Tibial nerve (tissue), 4 donors: ENCODE data around the gene KPNA3. TPM values are rescaled to one million over a fixed set of nuclear protein-coding genes. Genes with fewer than 3 reads are reported as not detected.

Experiments used
- DNase-seq, 2 donors: peaks; one replicate each; pipeline ENCODE4 v3.0.0-alpha.2; 2019; ENCODE audit warnings: low spot score in 2 of 2
- H3K27ac ChIP-seq, 4 donors: fragments of 200-600 bp; sonication (generic) in 3 of 4; one replicate each; pipeline ENCODE4 v1.5.1; 2017 to 2019; ENCODE audit warnings: mild to moderate bottlenecking in 1 of 4
- H3K27me3 ChIP-seq, 2 donors: fragments of 200-600 bp; sonication (generic) in 1 of 2; one replicate each; pipeline versions ENCODE4 v1.5.1 to v1.6.0; 2017 to 2019
- H3K36me3 ChIP-seq, 3 donors: fragments of 200-600 bp; sonication (generic); one replicate each; pipeline ENCODE4 v1.5.1; 2018 to 2019
- H3K4me1 ChIP-seq, 4 donors: fragments of 200-600 bp; sonication (generic) in 3 of 4; one replicate each; pipeline ENCODE4 v1.5.1; 2017 to 2019
- H3K4me3 ChIP-seq, 4 donors: fragments of 200-600 bp; sonication (generic) in 3 of 4; one replicate each; pipeline ENCODE4 v1.5.1; 2017 to 2019; ENCODE audit warnings: mild to moderate bottlenecking in 1 of 4, moderate library complexity in 1 of 4
- H3K9me3 ChIP-seq, 4 donors: fragments of 200-600 bp; sonication (generic) in 3 of 4; one replicate each; pipeline ENCODE4 v1.5.1; 2017 to 2019
- CTCF ChIP-seq, 5 experiments: fragments of 200-600 bp in 3 of 5; fragments of 450-650 bp in 2 of 5; sonication (generic) in 3 of 5; IDR thresholded peaks; one replicate each; pipeline ENCODE4 v1.5.1; 2016 to 2019; ENCODE audit warnings: antibody characterized with exemption in 5 of 5, mild to moderate bottlenecking in 3 of 5, moderate library complexity in 2 of 5
- EP300 ChIP-seq, 2 donors: sonication (generic); formaldehyde crosslinking; IDR thresholded peaks; one replicate each; pipeline ENCODE4 v1.6.1; 2017; ENCODE audit warnings: antibody characterized with exemption in 2 of 2, mild to moderate bottlenecking in 1 of 2
- POLR2A ChIP-seq, 2 donors: fragments of 450-650 bp; IDR thresholded peaks; one replicate each; pipeline ENCODE4 v1.6.1; 2017; ENCODE audit warnings: antibody characterized with exemption in 2 of 2, mild to moderate bottlenecking in 2 of 2, moderate library complexity in 2 of 2
- WGBS, 2 donors: methylation state at CpG; one replicate each; pipeline ENCODE4 v1.1.5; 2018; 5-methylcytosine and 5-hydroxymethylcytosine counted together
- total RNA-seq, 4 donors: library from RNA; depleted of rRNA; stranded (reverse); fragments of >200 nt; gene quantifications; one replicate each; pipeline ENCODE4 v1.1.0, GENCODE V29; 2016

The KPNA3 gene
- total RNA-seq, 4 donors from 2014 or later, result 19.8 to 29.9 (median 23.2) TPM

- Histone ChIP-seq H3K27me3 (no peaks in the 10 kb centered on the region), H3K9me3 (no peaks in the 10 kb centered on the region), H3K4me1 (no peaks in the 10 kb centered on the region), H3K36me3 (peaks cover 0 to 49% (median 0%) of the 10 kb centered on the region in 3 donors), H3K27ac (no peak overlapping the region), H3K4me3 (no peak overlapping the region)
- WGBS, 2 donors, result 87 to 92% methylated on average over 9 of the region's 9 CpGs
- TF ChIP-seq POLR2A (IDR thresholded peaks at IDR 0.05) (no peak), CTCF (IDR thresholded peaks at IDR 0.05) (no peak), EP300 (IDR thresholded peaks at IDR 0.05) (no peak)
- DNase-seq, result no peak
Measured at GRCh38 chr13:49657241-49657641, 135.2 kb downstream of the KPNA3 start.

GRCh38 chr13:49655906-49656305 lies 136.6 kb downstream of the KPNA3 start:
- H3K27ac ChIP-seq, result no peak overlapping the region
- H3K9me3 ChIP-seq, result no peaks in the 10 kb centered on the region
- DNase-seq, result no peak
- no peak overlapping the region for H3K4me3 ChIP-seq
- 82 to 83% methylated on average over 3 of the region's 3 CpGs for WGBS, 2 donors
- peaks cover 0 to 36% (median 0%) of the 10 kb centered on the region in 3 donors for H3K36me3 ChIP-seq
- TF ChIP-seq EP300 (IDR thresholded peaks at IDR 0.05) (no peak), POLR2A (IDR thresholded peaks at IDR 0.05) (no peak), CTCF (IDR thresholded peaks at IDR 0.05) (no peak)
- H3K4me1 ChIP-seq, result no peaks in the 10 kb centered on the region
- H3K27me3 ChIP-seq, result no peaks in the 10 kb centered on the region

- TF ChIP-seq EP300 (IDR thresholded peaks at IDR 0.05), result no peak
- no peak for TF ChIP-seq CTCF (IDR thresholded peaks at IDR 0.05)
- no peak for TF ChIP-seq POLR2A (IDR thresholded peaks at IDR 0.05)
- H3K4me3 ChIP-seq, result no peak overlapping the region
- H3K27ac ChIP-seq, result no peak overlapping the region
- peaks cover 0 to 18% (median 0%) of the 10 kb centered on the region in 3 donors for H3K36me3 ChIP-seq
- no peaks in the 10 kb centered on the region for H3K27me3 ChIP-seq
- no peak for DNase-seq
- WGBS, 2 donors, result 91 to 94% methylated on average over 3 of the region's 3 CpGs
- H3K9me3 ChIP-seq, result no peaks in the 10 kb centered on the region
- no peaks in the 10 kb centered on the region for H3K4me1 ChIP-seq
Measured at GRCh38 chr13:49654011-49654410, 138.5 kb downstream of the KPNA3 start.

- no peak for DNase-seq
- Histone ChIP-seq H3K27ac (no peak overlapping the region), H3K4me3 (no peak overlapping the region), H3K36me3 (peaks cover 0 to 16% (median 0%) of the 10 kb centered on the region in 3 donors), H3K4me1 (no peaks in the 10 kb centered on the region), H3K9me3 (no peaks in the 10 kb centered on the region), H3K27me3 (no peaks in the 10 kb centered on the region)
- no peak for TF ChIP-seq EP300 (IDR thresholded peaks at IDR 0.05)
- TF ChIP-seq POLR2A (IDR thresholded peaks at IDR 0.05), result no peak
- TF ChIP-seq CTCF (IDR thresholded peaks at IDR 0.05), result no peak
Measured at GRCh38 chr13:49653478-49653877, 139.0 kb downstream of the KPNA3 start.

DNA sequence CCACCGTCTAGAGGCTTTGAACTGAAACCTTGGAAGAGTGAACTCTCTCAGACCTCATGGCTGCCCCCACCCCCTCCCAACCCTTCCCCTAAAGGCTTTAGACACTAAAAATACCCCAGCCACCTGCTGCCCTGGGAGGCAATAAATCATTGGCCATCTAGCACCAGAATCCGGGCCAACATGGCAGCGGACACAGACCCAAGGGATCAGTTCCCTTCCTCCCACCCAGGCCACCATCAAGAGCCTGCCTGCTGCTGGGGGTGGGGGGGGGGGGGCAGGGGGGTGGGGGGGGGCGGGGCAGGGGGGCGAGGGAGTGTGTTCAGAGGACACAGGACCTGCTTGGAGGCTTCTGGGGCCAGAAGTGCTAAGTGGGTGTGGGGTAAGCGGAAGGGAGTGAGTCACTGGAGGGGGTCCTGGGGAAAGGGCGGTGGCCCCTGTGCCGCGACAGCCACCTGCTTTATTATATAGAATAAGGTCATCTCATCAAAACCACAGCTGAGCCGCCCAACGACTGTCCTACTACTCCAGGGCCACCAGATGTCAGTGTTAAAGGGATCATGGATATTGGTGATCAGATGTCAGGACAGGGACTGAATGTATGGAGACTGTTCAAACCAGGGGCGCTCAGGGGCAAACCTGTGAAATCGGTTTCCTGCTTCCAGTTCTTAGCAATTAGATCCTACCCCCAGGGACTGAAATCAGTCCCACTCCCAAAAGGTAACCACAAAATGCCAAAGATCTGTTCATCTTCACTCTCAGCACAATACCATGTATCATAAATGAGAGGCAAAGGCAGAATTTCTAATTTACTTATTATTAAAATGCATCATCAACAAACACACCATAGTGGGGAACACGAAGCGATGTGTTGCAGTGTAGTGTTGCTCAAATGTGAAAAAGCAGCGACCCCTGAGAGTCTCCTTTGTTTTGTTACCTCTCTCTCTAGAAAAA lies 139.9 kb downstream of the KPNA3 start:
- Histone ChIP-seq H3K27me3 (no peaks in the 10 kb centered on the region), H3K9me3 (no peaks in the 10 kb centered on the region), H3K4me3 (no peak overlapping the region), H3K36me3 (peaks cover 0 to 9% (median 0%) of the 10 kb centered on the region in 3 donors), H3K4me1 (no peaks in the 10 kb centered on the region), H3K27ac (no peak overlapping the region)
- TF ChIP-seq EP300 (IDR thresholded peaks at IDR 0.05), result no peak
- TF ChIP-seq CTCF (IDR thresholded peaks at IDR 0.05), result peak in 4 of 5 experiments; percentile 18 to 41 (median 28)
- TF ChIP-seq POLR2A (IDR thresholded peaks at IDR 0.05), result no peak
- 30 to 41% methylated on average over 14 to 16 of the region's 16 CpGs for WGBS, 2 donors
- peak in 1 of 2 donors; percentile 44 for DNase-seq
